Activated B cell treated with CpG ODN at 0.5 μM for 24 hours (primary cell): ENCODE data around the gene UNC119. TPM values are rescaled to one million over a fixed set of nuclear protein-coding genes. Genes with fewer than 3 reads are reported as not detected.
A peak's percentile ranks its signal among the peaks of the same experiment; 100 is the strongest.

Experiments
- ATAC-seq: fragments of 200-7000 bp; cut with Tn5 transposase; one replicate; pipeline ENCODE4 v1.10.0; 2021; ENCODE audit warnings: low read depth, mild to moderate bottlenecking, moderate library complexity
- CTCF ChIA-PET: fragments of 350-600 bp; sonication (Branson Sonifier 250); formaldehyde crosslinking; loops from one replicate; lab custom pipeline; 2021; ENCODE audit warnings: antibody characterized with exemption; lab: Charles Lee
- POLR2A ChIA-PET: fragments of 350-600 bp; sonication (Branson Sonifier 250); formaldehyde crosslinking; loops from one replicate; lab custom pipeline; 2021; ENCODE audit warnings: antibody characterized with exemption; lab: Charles Lee
- DNase-seq: peaks from one replicate; pipeline ENCODE4 v3.0.0; 2022
- H3K27ac Mint-ChIP-seq: one replicate; pipeline ENCODE4 v1.8.0; 2020; ENCODE audit warnings: mixed read lengths
- H3K27me3 Mint-ChIP-seq: one replicate; pipeline ENCODE4 v1.8.0; 2021; ENCODE audit warnings: mixed read lengths
- H3K36me3 Mint-ChIP-seq: one replicate; pipeline ENCODE4 v1.8.0; 2021; ENCODE audit warnings: low read depth, mixed read lengths
- H3K4me1 Mint-ChIP-seq: one replicate; pipeline ENCODE4 v1.8.0; 2021; ENCODE audit warnings: mixed read lengths
- H3K4me3 Mint-ChIP-seq: one replicate; pipeline ENCODE4 v1.8.0; 2020; ENCODE audit warnings: mild to moderate bottlenecking, mixed read lengths
- H3K9me3 Mint-ChIP-seq: one replicate; pipeline ENCODE4 v1.8.0; 2020; ENCODE audit warnings: mixed read lengths
- CTCF ChIP-seq: fragments of 200-600 bp; IDR thresholded peaks from one replicate; pipeline ENCODE4 v1.8.0; 2022; ENCODE audit warnings: antibody characterized with exemption, mild to moderate bottlenecking
- intact Hi-C: fragments of 100-400 bp; cut with micrococcal nuclease; formaldehyde crosslinking; loops from one replicate; pipeline ENCODE4 v1.15.1; 2024
- total RNA-seq: library from RNA; stranded (reverse); gene quantifications from 2 replicates; pipeline ENCODE4 v1.2.3, GENCODE V29; 2022

Gene UNC119
- total RNA-seq = 426 and 437 TPM in 2 replicates

- POLR2A ChIA-PET = interaction anchor here (0.5 to 7.1 kb wide), 9 partner anchors 8 to 1612 kb away, joined by 3 to 160 read pairs (median 10); partner anchors contain the start of genes ALDOC, PIGS and SPAG5
- H3K27me3 Mint-ChIP-seq = no peaks in the 10 kb centered on the region
- H3K27ac Mint-ChIP-seq = peak within 1 kb of the TSS; percentile 93
- no peaks in the 10 kb centered on the region for H3K9me3 Mint-ChIP-seq
- peak within 1 kb of the TSS; percentile 97 for H3K4me3 Mint-ChIP-seq
- peaks cover 69% of the 10 kb centered on the region for H3K36me3 Mint-ChIP-seq
- intact Hi-C loops = loop anchor here (1.0 to 5.0 kb wide), 6 partner anchors 15 to 400 kb away; partner anchors contain the start of genes IFT20, PHF12, PIGS and RSKR
- ATAC-seq (peak; percentile 66), DNase-seq (peak; percentile 85)
- CTCF ChIA-PET = interaction anchor here (1.0 to 3.9 kb wide), 4 partner anchors 9 to 58 kb away, joined by 3 to 19 read pairs (median 8); partner anchors contain the start of gene PIGS
- peaks cover 65% of the 10 kb centered on the region for H3K4me1 Mint-ChIP-seq
- TF ChIP-seq CTCF = no peak
Measured at GRCh38 chr17:28552176-28552999, at the start of gene UNC119. UNC119 (minus strand) TSS chr17:28552624; CDS start chr17:28552557, 67 bp downstream.

GRCh38 chr17:28599311-28600184 is 47.1 kb upstream of the UNC119 start:
- Mint-ChIP-seq H3K4me3 (peak overlapping the region; percentile 87), H3K9me3 (no peaks in the 10 kb centered on the region), H3K4me1 (peaks cover 24% of the 10 kb centered on the region), H3K36me3 (peaks cover 8% of the 10 kb centered on the region), H3K27me3 (no peaks in the 10 kb centered on the region), H3K27ac (peak overlapping the region; percentile 96)
- CTCF ChIA-PET = interaction anchor here (0.7 to 2.0 kb wide), 7 partner anchors 12 to 60 kb away, joined by 3 to 9 read pairs (median 4); partner anchors contain the start of genes PIGS and RSKR
- DNase-seq = peak; percentile 49
- POLR2A ChIA-PET = interaction anchor here (0.5 to 4.9 kb wide), 28 partner anchors 8 to 705 kb away, joined by 3 to 80 read pairs (median 5); partner anchors contain the start of genes ALDOC, BLTP2, PHF12 and PIGS
- intact Hi-C loops = loop anchor here (1.0 to 5.0 kb wide), 8 partner anchors 22 to 693 kb away; partner anchors contain the start of genes BLTP2, NUFIP2, PHF12 and PIGS
- ATAC-seq = peak; percentile 62
- TF ChIP-seq CTCF = no peak

- DNase-seq (peak; percentile 94), ATAC-seq (peak; percentile 89)
- H3K4me3 Mint-ChIP-seq = peak within 1 kb of the TSS; percentile 87
- ChIA-PET CTCF (interaction anchor here (0.7 to 2.0 kb wide), 6 partner anchors 14 to 59 kb away, joined by 3 to 9 read pairs (median 4); partner anchors contain the start of genes PIGS and RSKR), POLR2A (interaction anchor here (0.6 to 4.9 kb wide), 22 partner anchors 8 to 353 kb away, joined by 3 to 80 read pairs (median 6); partner anchors contain the start of genes ALDOC, BLTP2, PHF12 and PIGS)
- peaks cover 24% of the 10 kb centered on the region for H3K4me1 Mint-ChIP-seq
- intact Hi-C loops = loop anchor here (1.0 to 5.0 kb wide), 8 partner anchors 22 to 693 kb away; partner anchors contain the start of genes BLTP2, NUFIP2, PHF12 and PIGS
- peak within 1 kb of the TSS; percentile 96 for H3K27ac Mint-ChIP-seq
- TF ChIP-seq CTCF = no peak
- H3K36me3 Mint-ChIP-seq = peaks cover 6% of the 10 kb centered on the region
- no peaks in the 10 kb centered on the region for H3K9me3 Mint-ChIP-seq
- H3K27me3 Mint-ChIP-seq = no peaks in the 10 kb centered on the region
Measured at GRCh38 chr17:28598799-28599310, 46.4 kb upstream of the UNC119 start, which contains the start of gene SPAG5. SPAG5 (minus strand) TSS chr17:28599025; CDS start chr17:28598946, 79 bp downstream.

GRCh38 chr17:28598389-28598788 is 46.0 kb upstream of the UNC119 start:
- Mint-ChIP-seq H3K27me3 (no peaks in the 10 kb centered on the region), H3K9me3 (no peaks in the 10 kb centered on the region), H3K4me3 (peak overlapping the region; percentile 87), H3K27ac (peak overlapping the region; percentile 96), H3K36me3 (peaks cover 6% of the 10 kb centered on the region), H3K4me1 (peaks cover 24% of the 10 kb centered on the region)
- ATAC-seq (no peak), DNase-seq (no peak)
- ChIA-PET POLR2A (interaction anchor here (1.2 to 4.9 kb wide), 10 partner anchors 19 to 351 kb away, joined by 5 to 80 read pairs (median 8); partner anchors contain the start of genes ALDOC, PIGS and UNC119), CTCF (interaction anchor here (1.1 to 2.0 kb wide), 3 partner anchors 12 to 27 kb away, joined by 3 to 9 read pairs (median 7); partner anchors contain the start of genes PIGS and RSKR)
- intact Hi-C loops = loop anchor here (5.0 kb wide), 2 partner anchors 354 to 694 kb away; partner anchors contain the start of genes NUFIP2 and PHF12
- no peak for TF ChIP-seq CTCF
